Hematopoietic multipotent progenitor cell (in vitro differentiated cells): ENCODE measurements around the gene RASGRP2. TPM values are rescaled to one million over a fixed set of nuclear protein-coding genes. Genes with fewer than 3 reads are reported as not detected.

Experiments
- DNase-seq, 3 donors: peaks; one replicate each; pipeline ENCODE4 v3.0.0-alpha.2; 2011 to 2015; ENCODE audit warnings: low read depth in 2 of 3, low spot score in 2 of 3
- total RNA-seq: library from RNA; depleted of rRNA; stranded (reverse); fragments of >200 nt; gene quantifications from one replicate; pipeline ENCODE4 v1.2.3, GENCODE V29; 2012

The RASGRP2 gene
- total RNA-seq, 1 donor = 204 TPM

GRCh38 chr11:64681171-64681570, 62.8 kb downstream of the RASGRP2 start:
- no peak for DNase-seq

- DNase-seq = no peak
Measured at GRCh38 chr11:64679846-64680245, 64.1 kb downstream of the RASGRP2 start.

GRCh38 chr11:64677441-64678023, 66.4 kb downstream of the RASGRP2 start:
- no peak for DNase-seq

Other genes starting within 250 kb of the RASGRP2 start
- not detected for gene SLC22A11, start 188.2 kb downstream of the RASGRP2 start, total RNA-seq
- gene SLC22A12, start 152.9 kb downstream of the RASGRP2 start, total RNA-seq = not detected
- 1.6 TPM for gene NRXN2, start 20.9 kb downstream of the RASGRP2 start, total RNA-seq
- 4.6 TPM for gene PYGM, start 15.8 kb upstream of the RASGRP2 start, total RNA-seq
- 367 TPM for gene SF1, start 34.4 kb upstream of the RASGRP2 start, total RNA-seq
- gene MAP4K2, start 59.1 kb upstream of the RASGRP2 start, total RNA-seq = 70.8 TPM
- gene MEN1, start 66.4 kb upstream of the RASGRP2 start, total RNA-seq = 66.5 TPM
- 7.5 TPM for gene CDC42BPG, start 100.5 kb upstream of the RASGRP2 start, total RNA-seq
- 105 TPM for gene EHD1, start 134.5 kb upstream of the RASGRP2 start, total RNA-seq
- 29.9 TPM for gene ATG2A, start 173.1 kb upstream of the RASGRP2 start, total RNA-seq
- gene PPP2R5B, start 180.5 kb upstream of the RASGRP2 start, total RNA-seq = 5.9 TPM
- gene GPHA2, start 191.8 kb upstream of the RASGRP2 start, total RNA-seq = not detected
- not detected for gene MAJIN, start 228.0 kb upstream of the RASGRP2 start, total RNA-seq